ENCODE measurements around the gene PKP1.

Gene PKP1

DNA sequence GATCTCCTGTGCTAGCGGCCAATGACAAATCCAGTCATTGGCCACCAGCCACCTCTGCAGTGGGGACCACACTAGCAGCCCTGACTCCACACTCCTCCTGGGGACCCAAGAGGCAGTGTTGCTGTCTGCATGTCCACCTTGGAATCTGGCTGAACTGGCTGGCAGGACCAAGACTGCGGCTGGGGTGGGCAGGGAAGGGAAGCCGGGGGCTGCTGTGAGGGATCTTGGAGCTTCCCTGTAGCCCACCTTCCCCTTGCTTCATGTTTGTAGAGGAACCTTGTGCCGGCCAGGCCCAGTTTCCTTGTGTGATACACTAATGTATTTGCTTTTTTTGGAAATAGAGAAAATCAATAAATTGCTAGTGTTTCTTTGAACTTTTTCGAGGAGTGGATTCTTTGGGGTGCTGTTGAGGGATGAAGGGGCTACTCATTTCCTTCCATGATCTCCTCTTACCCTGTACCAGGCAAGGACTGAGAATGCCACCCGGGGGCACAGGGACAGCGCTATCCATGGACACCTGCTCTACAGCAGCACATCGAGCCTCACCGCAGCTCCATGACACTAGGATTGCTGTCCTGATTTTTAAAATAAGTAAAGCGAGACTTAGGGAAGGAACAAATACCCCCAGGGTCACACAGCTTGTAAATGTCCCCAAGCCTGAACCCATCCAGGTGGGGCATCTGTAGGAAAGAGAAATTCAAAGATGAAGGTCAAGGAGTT, 49.5 kb downstream of the PKP1 start:
- TF ChIP-seq, protein P1, sequence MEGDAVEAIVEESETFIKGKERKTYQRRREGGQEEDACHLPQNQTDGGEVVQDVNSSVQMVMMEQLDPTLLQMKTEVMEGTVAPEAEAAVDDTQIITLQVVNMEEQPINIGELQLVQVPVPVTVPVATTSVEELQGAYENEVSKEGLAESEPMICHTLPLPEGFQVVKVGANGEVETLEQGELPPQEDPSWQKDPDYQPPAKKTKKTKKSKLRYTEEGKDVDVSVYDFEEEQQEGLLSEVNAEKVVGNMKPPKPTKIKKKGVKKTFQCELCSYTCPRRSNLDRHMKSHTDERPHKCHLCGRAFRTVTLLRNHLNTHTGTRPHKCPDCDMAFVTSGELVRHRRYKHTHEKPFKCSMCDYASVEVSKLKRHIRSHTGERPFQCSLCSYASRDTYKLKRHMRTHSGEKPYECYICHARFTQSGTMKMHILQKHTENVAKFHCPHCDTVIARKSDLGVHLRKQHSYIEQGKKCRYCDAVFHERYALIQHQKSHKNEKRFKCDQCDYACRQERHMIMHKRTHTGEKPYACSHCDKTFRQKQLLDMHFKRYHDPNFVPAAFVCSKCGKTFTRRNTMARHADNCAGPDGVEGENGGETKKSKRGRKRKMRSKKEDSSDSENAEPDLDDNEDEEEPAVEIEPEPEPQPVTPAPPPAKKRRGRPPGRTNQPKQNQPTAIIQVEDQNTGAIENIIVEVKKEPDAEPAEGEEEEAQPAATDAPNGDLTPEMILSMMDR (conservative IDR thresholded peaks at IDR 0.05; ENCODE audit: low read depth, low read length): no peak
- H3K4me2 ChIP-seq: no peak overlapping the region
- H3K36me3 ChIP-seq (ENCODE audit: insufficient read depth): no peaks in the 10 kb centered on the region
- no peak overlapping the region for H2AFZ ChIP-seq (ENCODE audit: low read depth)
- no peak overlapping the region for H3K27ac ChIP-seq
- H4K20me1 ChIP-seq (ENCODE audit: insufficient read depth): no peaks in the 10 kb centered on the region
- H3K4me1 ChIP-seq (ENCODE audit: low read depth, poor library complexity, severe bottlenecking): no peaks in the 10 kb centered on the region
- H3K4me3 ChIP-seq (IDR thresholded peaks at IDR 0.05; ENCODE audit: insufficient read depth, low read depth, low read length): no peak overlapping the region
- no peaks in the 10 kb centered on the region for H3K79me2 ChIP-seq (ENCODE audit: insufficient read depth, low read depth)
- H3K27me3 ChIP-seq (ENCODE audit: insufficient read depth, low read depth): no peaks in the 10 kb centered on the region
- no peak overlapping the region for H3K9ac ChIP-seq

DNA sequence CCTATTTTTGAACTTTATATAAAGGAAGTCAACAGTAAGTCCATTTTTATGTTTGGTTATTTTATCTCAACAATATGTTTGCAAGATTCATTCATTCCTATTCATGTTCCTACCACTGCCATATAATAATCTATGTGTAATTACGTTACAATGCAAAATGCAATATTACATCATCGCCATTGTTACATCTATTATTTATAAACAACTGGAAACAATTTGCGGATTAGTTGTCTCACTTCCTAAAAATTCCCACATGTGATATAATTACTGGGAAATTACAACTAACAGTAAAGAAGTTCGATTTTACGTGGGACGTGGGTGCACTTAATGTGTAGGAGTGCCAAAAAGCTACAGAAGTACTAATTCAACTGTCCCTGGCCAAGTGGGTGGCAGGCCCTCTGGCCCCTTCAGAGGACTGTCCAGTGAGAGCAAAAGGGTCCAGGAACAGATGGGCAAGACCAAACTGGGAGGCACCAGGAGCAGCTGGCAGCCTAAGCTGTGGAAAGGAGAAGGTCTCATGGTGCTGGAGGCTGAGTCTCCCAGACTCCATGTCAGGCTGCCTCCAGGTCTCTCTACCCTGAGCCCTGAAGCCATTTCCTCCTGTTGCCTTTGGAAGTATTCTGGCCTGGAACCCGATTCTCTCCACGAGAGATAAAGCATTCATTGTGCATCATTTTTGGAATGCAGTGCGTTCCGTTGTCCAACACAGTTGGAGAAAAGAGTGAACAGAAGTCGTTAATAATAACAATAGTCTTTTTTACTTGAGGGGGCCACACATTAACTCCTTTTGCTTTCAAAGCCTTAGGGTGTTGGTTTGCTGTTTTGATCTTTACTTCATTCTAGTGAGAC, 51.2 kb downstream of the PKP1 start:
- Histone ChIP-seq H3K27ac (no peak overlapping the region), H2AFZ (ENCODE audit: low read depth) (no peak overlapping the region)

DNA sequence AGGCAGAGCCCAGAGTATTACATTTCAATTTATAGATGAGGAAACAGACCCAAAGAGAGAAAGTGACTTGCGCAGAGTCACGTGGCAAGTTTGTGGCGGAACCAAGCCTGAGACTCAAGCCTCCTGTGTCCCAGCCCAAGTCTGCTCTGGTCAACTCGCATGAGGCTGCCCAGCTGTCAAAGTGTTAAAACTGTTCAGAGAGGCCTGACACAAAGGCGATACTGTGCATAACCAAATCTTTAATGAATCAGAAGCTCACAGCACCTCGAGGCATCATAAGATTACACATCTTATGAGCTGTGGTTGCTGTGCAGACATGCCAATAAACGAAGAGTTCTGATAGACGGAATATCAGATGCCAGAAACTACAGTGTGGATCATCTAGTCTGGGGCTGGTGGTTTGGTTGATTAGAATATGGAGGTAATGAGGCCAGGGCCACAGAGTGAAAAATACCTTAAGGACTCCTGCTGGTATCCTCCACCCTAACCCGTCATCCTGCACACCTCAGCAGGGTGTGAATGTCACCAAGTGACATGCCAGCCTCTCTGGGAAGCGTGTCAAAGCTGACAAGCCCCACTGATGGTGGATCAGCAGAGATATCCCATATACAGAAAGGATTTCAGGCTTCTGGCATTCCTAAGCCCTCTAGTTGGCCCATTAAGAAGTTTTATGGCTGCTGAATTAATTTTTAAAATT, 52.0 kb downstream of the PKP1 start:
- Histone ChIP-seq H3K4me3 (IDR thresholded peaks at IDR 0.05; ENCODE audit: insufficient read depth, low read depth, low read length) (no peak overlapping the region), H3K27me3 (ENCODE audit: insufficient read depth, low read depth) (no peaks in the 10 kb centered on the region), H3K27ac (no peak overlapping the region), H3K4me1 (ENCODE audit: low read depth, poor library complexity, severe bottlenecking) (no peaks in the 10 kb centered on the region), H3K79me2 (ENCODE audit: insufficient read depth, low read depth) (no peaks in the 10 kb centered on the region), H3K9ac (no peak overlapping the region), H4K20me1 (ENCODE audit: insufficient read depth) (no peaks in the 10 kb centered on the region), H3K36me3 (ENCODE audit: insufficient read depth) (no peaks in the 10 kb centered on the region), H3K4me2 (no peak overlapping the region), H2AFZ (ENCODE audit: low read depth) (no peak overlapping the region)
- TF ChIP-seq, protein P1 (conservative IDR thresholded peaks at IDR 0.05; ENCODE audit: low read depth, low read length): no peak

More for the DNA sequence above, 51.2 kb downstream of the PKP1 start:
- Histone ChIP-seq H3K79me2 (ENCODE audit: insufficient read depth, low read depth) (no peaks in the 10 kb centered on the region), H4K20me1 (ENCODE audit: insufficient read depth) (no peaks in the 10 kb centered on the region), H3K36me3 (ENCODE audit: insufficient read depth) (no peaks in the 10 kb centered on the region), H3K9ac (no peak overlapping the region), H3K4me2 (no peak overlapping the region), H3K4me3 (IDR thresholded peaks at IDR 0.05; ENCODE audit: insufficient read depth, low read depth, low read length) (no peak overlapping the region), H3K4me1 (ENCODE audit: low read depth, poor library complexity, severe bottlenecking) (no peaks in the 10 kb centered on the region), H3K27me3 (ENCODE audit: insufficient read depth, low read depth) (no peaks in the 10 kb centered on the region)
- TF ChIP-seq, protein P1 (conservative IDR thresholded peaks at IDR 0.05; ENCODE audit: low read depth, low read length): no peak

DNA sequence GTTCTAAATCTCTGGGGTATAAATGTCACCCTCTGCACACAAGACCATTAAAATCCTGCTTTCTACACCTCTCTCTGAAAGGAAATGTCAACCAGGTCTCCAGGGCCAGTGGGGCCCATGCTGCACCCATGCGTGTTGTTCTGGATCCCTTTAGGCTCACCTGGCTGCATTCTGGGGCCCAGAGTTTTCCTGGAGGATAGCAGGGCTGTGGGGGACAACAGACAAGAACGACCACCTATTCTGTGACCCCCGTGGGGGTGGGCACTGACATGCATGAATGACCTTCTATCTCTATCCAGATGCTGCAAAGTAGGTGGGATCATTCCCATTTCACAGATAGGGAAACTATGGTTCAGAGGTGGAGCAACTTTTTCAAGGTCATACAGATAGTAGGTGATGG, 52.6 kb downstream of the PKP1 start:
- Histone ChIP-seq H3K4me1 (ENCODE audit: low read depth, poor library complexity, severe bottlenecking) (no peaks in the 10 kb centered on the region), H3K9ac (no peak overlapping the region), H3K4me3 (IDR thresholded peaks at IDR 0.05; ENCODE audit: insufficient read depth, low read depth, low read length) (no peak overlapping the region), H3K27me3 (ENCODE audit: insufficient read depth, low read depth) (no peaks in the 10 kb centered on the region), H3K4me2 (no peak overlapping the region), H4K20me1 (ENCODE audit: insufficient read depth) (no peaks in the 10 kb centered on the region), H2AFZ (ENCODE audit: low read depth) (no peak overlapping the region), H3K27ac (no peak overlapping the region), H3K79me2 (ENCODE audit: insufficient read depth, low read depth) (no peaks in the 10 kb centered on the region), H3K36me3 (ENCODE audit: insufficient read depth) (no peaks in the 10 kb centered on the region)
- TF ChIP-seq, protein P1 (conservative IDR thresholded peaks at IDR 0.05; ENCODE audit: low read depth, low read length): no peak

Data from KMS-11 (cell line).